Stimulated activated CD4-positive, alpha-beta T cell treated with anti-CD3 and anti-CD28 coated beads, Interleukin-1b, Interleukin-23, amount 100 ng/mL, for 1 hour (primary cell): ENCODE data around the gene TRIM25.

Source experiments
- DNase-seq, 2 donors: peaks; one replicate each; pipeline ENCODE4 v3.0.0-alpha.2; 2020; ENCODE audit warnings: low read depth in 2 of 2

The TRIM25 gene

GRCh38 chr17:56926704-56927103 lies 12.9 kb upstream of the TRIM25 start:
- no peak for DNase-seq

- DNase-seq = no peak
These were observed 12.4 kb upstream of the TRIM25 start for GRCh38 chr17:56926270-56926669.

- DNase-seq = no peak
These were observed 11.2 kb upstream of the TRIM25 start for GRCh38 chr17:56925088-56925487.

GRCh38 chr17:56919717-56920116 lies 5.9 kb upstream of the TRIM25 start:
- DNase-seq = no peak

GRCh38 chr17:56918916-56919315 lies 5.1 kb upstream of the TRIM25 start:
- no peak for DNase-seq

GRCh38 chr17:56917559-56918296 lies 3.9 kb upstream of the TRIM25 start:
- DNase-seq = no peak

GRCh38 chr17:56914581-56915273 lies 878 bp upstream of the TRIM25 start:
- DNase-seq = no peak

- DNase-seq = no peak
These were observed 439 bp downstream of the TRIM25 start for GRCh38 chr17:56913353-56913866.

GRCh38 chr17:56913000-56913311 lies 893 bp downstream of the TRIM25 start:
- DNase-seq = no peak

- DNase-seq = no peak
These were observed 1.5 kb downstream of the TRIM25 start for GRCh38 chr17:56912105-56912999.

- no peak for DNase-seq
These were observed 3.2 kb downstream of the TRIM25 start for GRCh38 chr17:56910509-56911235.

- no peak for DNase-seq
These were observed 3.9 kb downstream of the TRIM25 start for GRCh38 chr17:56909742-56910508.

- no peak for DNase-seq
These were observed 5.8 kb downstream of the TRIM25 start for GRCh38 chr17:56908001-56908542.

GRCh38 chr17:56903560-56903959 lies 10.3 kb downstream of the TRIM25 start:
- no peak for DNase-seq

GRCh38 chr17:56902348-56902747 lies 11.5 kb downstream of the TRIM25 start:
- DNase-seq = no peak

GRCh38 chr17:56899403-56899802 lies 14.4 kb downstream of the TRIM25 start:
- DNase-seq = no peak

- no peak for DNase-seq
These were observed 15.0 kb downstream of the TRIM25 start for GRCh38 chr17:56898874-56899273.

- DNase-seq = no peak
These were observed 16.0 kb downstream of the TRIM25 start for GRCh38 chr17:56897646-56898424.

GRCh38 chr17:56896968-56897359 lies 16.9 kb downstream of the TRIM25 start:
- DNase-seq = no peak
